Lower lobe of right lung (tissue), 2 donors: ENCODE data around the gene TANC1. TPM values are rescaled to one million over a fixed set of nuclear protein-coding genes. Genes with fewer than 3 reads are reported as not detected.

Source experiments
- ATAC-seq, 2 donors: fragments of 200-7000 bp; cut with Tn5 transposase; one replicate each; pipeline ENCODE4 v1.9.1; 2020 to 2022; ENCODE audit warnings: mild to moderate bottlenecking in 2 of 2, moderate library complexity in 2 of 2
- DNase-seq: peaks from one replicate; pipeline ENCODE4 v3.0.0-alpha.2; 2020
- H3K27ac ChIP-seq: fragments of 200-600 bp; one replicate; pipeline ENCODE4 v1.8.0; 2022
- H3K27me3 ChIP-seq: fragments of 200-600 bp; one replicate; pipeline ENCODE4 v1.8.0; 2022; ENCODE audit warnings: low read depth
- H3K36me3 ChIP-seq: fragments of 200-600 bp; one replicate; pipeline ENCODE4 v1.8.0; 2022; ENCODE audit warnings: mild to moderate bottlenecking
- H3K4me1 ChIP-seq: fragments of 200-600 bp; one replicate; pipeline ENCODE4 v1.8.0; 2022
- H3K4me3 ChIP-seq: fragments of 200-600 bp; one replicate; pipeline ENCODE4 v1.8.0; 2022; ENCODE audit warnings: mild to moderate bottlenecking
- H3K9me3 ChIP-seq: fragments of 200-600 bp; one replicate; pipeline ENCODE4 v1.8.0; 2022
- intact Hi-C: fragments of 100-400 bp; cut with DNase I; formaldehyde crosslinking; loops from one replicate; pipeline ENCODE4 v1.11.0; 2022
- total RNA-seq: library from RNA; stranded (reverse); fragmentation: NEBNext Ultra II Directional; extraction: Animal tissue kit (Norgen Biotek cat#: 25700); gene quantifications from one replicate; pipeline ENCODE4 v1.2.1, GENCODE V29; 2021
- TF ChIP-seq, protein P1 (sequence below): fragments of 200-600 bp; IDR thresholded peaks from one replicate; pipeline ENCODE4 v1.8.0; 2022; ENCODE audit warnings: antibody characterized with exemption, mild to moderate bottlenecking
- donor health status: DM: no; HTN: yes; CAD: no; lungs with severe emphysema.

Gene TANC1
- total RNA-seq, 1 donor from 2014 or later = 39.5 TPM

DNA sequence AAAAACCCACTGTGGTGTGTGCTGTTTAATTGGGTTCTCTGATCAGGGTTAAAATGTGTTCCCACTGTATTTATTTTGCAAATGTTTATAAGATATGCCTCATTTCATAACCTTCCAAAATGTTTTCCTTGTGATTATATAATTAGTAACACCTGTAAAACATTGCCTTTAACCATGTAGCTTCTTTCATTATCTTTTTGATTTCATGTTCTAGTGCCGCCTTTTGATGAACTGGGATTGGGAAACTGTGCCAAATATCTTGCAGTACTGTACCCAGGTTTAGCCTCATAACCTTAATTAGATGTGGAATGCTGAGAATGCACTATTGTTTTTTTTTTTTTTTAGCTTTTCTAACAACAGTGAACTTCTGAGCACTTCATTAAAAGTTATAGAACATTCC, 96.9 kb downstream of the TANC1 start:
- H3K4me3 ChIP-seq = no peak overlapping the region

DNA sequence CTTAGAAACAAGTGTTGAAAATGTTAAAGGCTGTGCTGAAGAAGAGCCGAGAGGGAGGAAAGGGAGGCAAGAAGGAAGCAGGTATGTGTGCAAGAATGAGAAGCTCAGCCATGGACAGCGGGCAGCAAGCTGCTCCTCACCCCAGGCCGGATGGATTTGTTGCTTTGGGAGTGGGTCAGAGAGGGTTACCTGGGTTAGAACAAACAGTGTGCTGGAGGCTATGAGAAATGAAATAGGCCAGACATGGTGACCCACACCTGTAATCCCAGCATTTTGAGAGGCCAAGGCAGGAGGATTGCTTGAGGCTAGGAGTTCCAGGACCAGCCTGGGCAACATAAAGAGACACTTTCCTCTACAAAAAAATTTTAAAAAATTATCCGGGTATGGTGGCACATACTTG, 97.5 kb downstream of the TANC1 start:
- TF ChIP-seq, protein P1, sequence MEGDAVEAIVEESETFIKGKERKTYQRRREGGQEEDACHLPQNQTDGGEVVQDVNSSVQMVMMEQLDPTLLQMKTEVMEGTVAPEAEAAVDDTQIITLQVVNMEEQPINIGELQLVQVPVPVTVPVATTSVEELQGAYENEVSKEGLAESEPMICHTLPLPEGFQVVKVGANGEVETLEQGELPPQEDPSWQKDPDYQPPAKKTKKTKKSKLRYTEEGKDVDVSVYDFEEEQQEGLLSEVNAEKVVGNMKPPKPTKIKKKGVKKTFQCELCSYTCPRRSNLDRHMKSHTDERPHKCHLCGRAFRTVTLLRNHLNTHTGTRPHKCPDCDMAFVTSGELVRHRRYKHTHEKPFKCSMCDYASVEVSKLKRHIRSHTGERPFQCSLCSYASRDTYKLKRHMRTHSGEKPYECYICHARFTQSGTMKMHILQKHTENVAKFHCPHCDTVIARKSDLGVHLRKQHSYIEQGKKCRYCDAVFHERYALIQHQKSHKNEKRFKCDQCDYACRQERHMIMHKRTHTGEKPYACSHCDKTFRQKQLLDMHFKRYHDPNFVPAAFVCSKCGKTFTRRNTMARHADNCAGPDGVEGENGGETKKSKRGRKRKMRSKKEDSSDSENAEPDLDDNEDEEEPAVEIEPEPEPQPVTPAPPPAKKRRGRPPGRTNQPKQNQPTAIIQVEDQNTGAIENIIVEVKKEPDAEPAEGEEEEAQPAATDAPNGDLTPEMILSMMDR = no peak
- DNase-seq (no peak), ATAC-seq (no peak)
- Histone ChIP-seq H3K9me3 (no peaks in the 10 kb centered on the region), H3K36me3 (peaks cover 3% of the 10 kb centered on the region), H3K4me3 (no peak overlapping the region), H3K4me1 (peaks cover 31% of the 10 kb centered on the region), H3K27ac (no peak overlapping the region), H3K27me3 (no peaks in the 10 kb centered on the region)
- intact Hi-C loops = no loop called here

More for the DNA sequence above, 96.9 kb downstream of the TANC1 start:
- no peak for DNase-seq
- Histone ChIP-seq H3K27ac (no peak overlapping the region), H3K4me1 (peaks cover 37% of the 10 kb centered on the region), H3K9me3 (no peaks in the 10 kb centered on the region), H3K36me3 (peaks cover 3% of the 10 kb centered on the region), H3K27me3 (no peaks in the 10 kb centered on the region)
- intact Hi-C loops = no loop called here
- no peak for ATAC-seq
- TF ChIP-seq, protein P1 = no peak

DNA sequence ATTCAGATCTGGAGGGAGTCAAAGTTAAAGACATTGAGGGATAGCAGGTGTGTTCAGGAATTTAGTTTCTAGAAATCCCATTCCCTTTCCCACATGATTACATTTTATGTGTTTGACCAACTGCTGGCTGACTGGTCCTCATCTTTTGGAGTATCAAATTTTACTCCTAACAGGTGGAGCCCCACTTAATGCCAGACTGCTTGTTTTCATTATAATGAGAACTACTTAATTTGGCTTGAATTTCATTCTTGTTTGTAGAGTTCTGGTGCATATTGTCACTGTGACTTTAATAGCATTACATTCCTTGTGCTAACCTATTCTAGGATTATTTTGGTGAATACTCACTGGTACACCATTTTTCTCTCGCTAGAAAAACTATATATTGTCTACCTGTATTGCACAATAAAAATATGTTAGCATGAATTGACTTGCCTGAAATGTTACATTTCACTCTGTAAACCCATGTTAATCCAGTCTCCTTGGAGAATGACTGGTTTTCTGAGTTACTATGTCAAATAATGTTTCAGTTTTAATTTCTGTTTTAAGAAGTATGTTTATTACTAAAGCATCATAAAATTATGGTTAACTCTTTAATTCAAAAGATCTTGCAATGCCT, 98.2 kb downstream of the TANC1 start:
- Histone ChIP-seq H3K36me3 (peaks cover 3% of the 10 kb centered on the region), H3K4me3 (no peak overlapping the region), H3K27ac (no peak overlapping the region), H3K4me1 (peaks cover 25% of the 10 kb centered on the region), H3K9me3 (no peaks in the 10 kb centered on the region), H3K27me3 (no peaks in the 10 kb centered on the region)
- TF ChIP-seq, protein P1 = no peak
- DNase-seq = no peak
- intact Hi-C loops = no loop called here
- ATAC-seq = no peak

DNA sequence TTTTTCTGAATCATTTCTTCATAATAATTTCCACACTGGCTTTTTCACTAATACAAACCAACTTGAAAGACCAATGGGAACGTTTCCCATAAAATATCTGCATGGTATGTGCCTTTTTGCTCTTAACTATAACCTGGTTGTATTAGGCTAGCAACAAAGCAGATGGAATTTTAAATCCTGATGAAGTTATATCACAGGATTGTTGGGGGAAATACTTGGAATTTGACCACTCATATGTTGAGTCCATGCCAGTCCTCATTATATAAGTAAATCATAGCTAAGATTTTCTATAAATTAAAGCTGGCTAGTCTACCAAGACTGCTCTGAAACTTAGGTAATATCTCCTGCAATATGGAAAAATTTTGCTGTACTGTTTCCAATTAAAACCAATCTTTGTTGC, 99.5 kb downstream of the TANC1 start:
- H3K27ac ChIP-seq = no peak overlapping the region
- TF ChIP-seq, protein P1 = no peak
- no peaks in the 10 kb centered on the region for H3K9me3 ChIP-seq
- H3K4me3 ChIP-seq = no peak overlapping the region
- no peaks in the 10 kb centered on the region for H3K27me3 ChIP-seq
- intact Hi-C loops = no loop called here
- H3K36me3 ChIP-seq = peaks cover 3% of the 10 kb centered on the region
- no peak for DNase-seq
- no peak for ATAC-seq
- H3K4me1 ChIP-seq = peaks cover 25% of the 10 kb centered on the region

DNA sequence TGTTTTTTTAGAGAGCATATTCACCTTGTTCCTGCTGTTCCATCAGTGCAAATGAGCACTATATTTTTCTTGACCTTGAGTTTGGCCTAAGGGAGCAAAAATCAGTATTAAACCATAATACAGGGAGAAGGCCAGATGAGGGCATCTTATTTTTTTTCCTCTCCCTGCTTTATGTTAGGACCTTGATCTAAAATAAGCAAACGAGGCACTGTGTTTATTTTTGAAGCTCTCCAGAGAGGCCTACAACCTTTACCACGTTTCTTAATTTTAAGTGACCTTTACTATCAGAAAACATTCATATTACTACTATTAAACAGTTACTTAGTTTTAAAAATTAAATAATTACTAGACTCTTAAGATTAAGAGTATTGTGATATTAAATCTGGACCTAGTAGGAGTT, 100.8 kb downstream of the TANC1 start:
- H3K27me3 ChIP-seq = no peaks in the 10 kb centered on the region
- no peak overlapping the region for H3K27ac ChIP-seq

More for the DNA sequence above, 100.8 kb downstream of the TANC1 start:
- Histone ChIP-seq H3K9me3 (no peaks in the 10 kb centered on the region), H3K4me3 (no peak overlapping the region), H3K36me3 (peaks cover 3% of the 10 kb centered on the region), H3K4me1 (peaks cover 19% of the 10 kb centered on the region)
- intact Hi-C loops = no loop called here
- TF ChIP-seq, protein P1 = no peak
- ATAC-seq = no peak
- DNase-seq = no peak
